Endothelial cell of umbilical vein (primary cell): Measurements from ENCODE around the gene CAPN2. TPM values are rescaled to one million over a fixed set of nuclear protein-coding genes. Genes with fewer than 3 reads are reported as not detected.

Experiments used
- BruUV-seq: library from RNA; stranded (reverse); fragments of 400-500 nt; replicated peaks from 2 replicates; lab custom pipeline; 2021; lab: Mats Ljungman, UMichigan
- CTCF ChIA-PET: fragments of 300-600, 350-600 bp; sonication (Branson Sonifier 250); formaldehyde crosslinking; loops from one replicate; lab custom pipeline; 2021; ENCODE audit warnings: antibody characterized with exemption, inconsistent platforms; lab: Charles Lee
- POLR2A ChIA-PET: fragments of 300-600, 350-600 bp; sonication (Branson Sonifier 250); formaldehyde crosslinking; loops from one replicate; lab custom pipeline; 2021; ENCODE audit warnings: antibody characterized with exemption, inconsistent platforms; lab: Charles Lee
- DNase-seq: peaks from one replicate; pipeline ENCODE4 v3.0.0-alpha.2; 2011; ENCODE audit warnings: low read depth, low spot score
- FAIRE-seq: peaks from 2 replicates; lab custom pipeline; 2011; peaks lifted over from hg19 to GRCh38; lab: Jason Lieb, UNC
- H2AFZ ChIP-seq: 2 replicates; pipeline ENCODE4 v1.6.0; 2012; ENCODE audit warnings: low read depth, low read length, control low read depth, inconsistent platforms
- H3K27ac ChIP-seq: 2 replicates; pipeline ENCODE4 v1.5.1; 2011; ENCODE audit warnings: low read depth, mild to moderate bottlenecking, control low read depth, low read length, moderate library complexity; ENCODE audit not compliant: insufficient read depth
- H3K27me3 ChIP-seq, 2 experiments: 2 replicates each; pipeline versions ENCODE4 v1.6.0 to v1.6.1; 2011; ENCODE audit warnings: low read length in 2 of 2, mixed read lengths in 1 of 2; ENCODE audit not compliant: control insufficient read depth in 2 of 2, insufficient read depth in 2 of 2
- H3K36me3 ChIP-seq, 2 experiments: 2 replicates in 1 of 2; 3 replicates in 1 of 2; pipeline ENCODE4 v1.5.1; 2011; ENCODE audit warnings: low read length in 2 of 2, mild to moderate bottlenecking in 1 of 2, moderate library complexity in 1 of 2; ENCODE audit not compliant: control insufficient read depth in 2 of 2, insufficient read depth in 2 of 2; ENCODE audit errors: extremely low read depth in 1 of 2
- H3K4me1 ChIP-seq: 3 replicates; pipeline ENCODE4 v1.5.1; 2011; ENCODE audit warnings: mild to moderate bottlenecking, low read length; ENCODE audit not compliant: control insufficient read depth, insufficient read depth; ENCODE audit errors: extremely low read depth
- H3K4me2 ChIP-seq: 2 replicates; pipeline ENCODE4 v1.6.1; 2011; ENCODE audit warnings: low read length, control low read depth, mixed read lengths; ENCODE audit not compliant: insufficient read depth
- H3K4me3 ChIP-seq, 3 experiments: fragments of 200-600 bp in 1 of 3; sonication (generic), shearing (Covaris generic) in 1 of 3; replicated peaks in 1 of 3; 2 replicates each; pipeline ENCODE4 v1.5.1; 2011 to 2016; ENCODE audit warnings: control low read depth in 3 of 3, low read length in 3 of 3, mild to moderate bottlenecking in 2 of 3, inconsistent platforms in 1 of 3, low read depth in 1 of 3, moderate library complexity in 1 of 3; ENCODE audit not compliant: insufficient read depth in 1 of 3
- H3K79me2 ChIP-seq: 2 replicates; pipeline ENCODE4 v1.6.0; 2012; ENCODE audit warnings: low read length, inconsistent platforms; ENCODE audit not compliant: control insufficient read depth, insufficient read depth
- H3K9ac ChIP-seq: replicated peaks from 2 replicates; pipeline ENCODE3; 2011; ENCODE audit warnings: low read length, control low read depth; ENCODE audit not compliant: insufficient read depth; ENCODE audit errors: extremely low read depth
- H3K9me1 ChIP-seq: replicated peaks from 3 replicates; pipeline ENCODE4 v1.6.0; 2011; ENCODE audit warnings: mild to moderate bottlenecking, low read length; ENCODE audit not compliant: control insufficient read depth, insufficient read depth; ENCODE audit errors: extremely low read depth
- H3K9me3 ChIP-seq: replicated peaks from 2 replicates; pipeline ENCODE4 v1.5.1; 2012; ENCODE audit warnings: low read length, inconsistent platforms; ENCODE audit not compliant: control insufficient read depth, insufficient read depth
- H4K20me1 ChIP-seq: replicated peaks from 2 replicates; pipeline ENCODE3; 2011; ENCODE audit warnings: mild to moderate bottlenecking, low read length; ENCODE audit not compliant: control insufficient read depth, insufficient read depth; ENCODE audit errors: extremely low read depth
- EZH2 ChIP-seq: IDR thresholded peaks from 2 replicates; pipeline ENCODE4 v1.6.1; 2012; ENCODE audit warnings: borderline replicate concordance, low read depth, mild to moderate bottlenecking, moderate library complexity, low read length, inconsistent platforms; ENCODE audit not compliant: severe bottlenecking
- FOS ChIP-seq: IDR thresholded peaks from 2 replicates; pipeline ENCODE4 v1.6.1; 2011; ENCODE audit warnings: mild to moderate bottlenecking, low read length, moderate library complexity, borderline replicate concordance; ENCODE audit not compliant: insufficient read depth
- GATA2 ChIP-seq: IDR thresholded peaks from 2 replicates; pipeline ENCODE4 v1.7.0; 2011; ENCODE audit warnings: low read depth, mild to moderate bottlenecking, moderate library complexity, mixed read lengths, low read length; ENCODE audit not compliant: insufficient read length, insufficient read depth
- JUN ChIP-seq: IDR thresholded peaks from 2 replicates; pipeline ENCODE4 v1.6.1; 2011; ENCODE audit warnings: borderline replicate concordance, low read depth; ENCODE audit not compliant: insufficient read length, insufficient read depth
- MYC ChIP-seq: IDR thresholded peaks from one replicate; pipeline ENCODE4 v1.6.1; 2011; ENCODE audit warnings: mild to moderate bottlenecking, low read depth, low read length
- POLR2A ChIP-seq: IDR thresholded peaks from 2 replicates; pipeline ENCODE4 v1.6.1; 2012; ENCODE audit warnings: low read depth, mild to moderate bottlenecking, control low read depth, low read length
- POLR2AphosphoS5 ChIP-seq: IDR thresholded peaks from 2 replicates; pipeline ENCODE4 v1.6.1; 2012; ENCODE audit warnings: low read depth, mild to moderate bottlenecking, control low read depth, low read length, moderate library complexity; ENCODE audit not compliant: insufficient read depth
- dilution Hi-C: fragments of 300-500 bp; cut with MboI; formaldehyde crosslinking; loops from one replicate; pipeline ENCODE4 v1.15.0; 2019; ENCODE audit warnings: low sequenced_read_pairs; ENCODE audit not compliant: extremely low pct_ligation_motif_present
- intact Hi-C: fragments of 100-400 bp; cut with micrococcal nuclease; formaldehyde crosslinking; loops from one replicate; pipeline ENCODE4 v1.10.0; 2022
- polyA plus RNA-seq, 4 experiments: library from polyadenylated mRNA; depleted of rRNA in 3 of 4; stranded (reverse) in 3 of 4; unstranded in 1 of 4; fragments of >200 nt; gene quantifications; 2 replicates each; pipeline versions ENCODE4 v1.2.1 to v1.2.3, GENCODE V29; 2011 to 2012; ENCODE audit warnings: missing spikeins in 1 of 4
- total RNA-seq: library from RNA; stranded (reverse); gene quantifications from 2 replicates; pipeline ENCODE4 v1.2.3, GENCODE V29; 2021
- TF ChIP-seq, protein P1 (sequence below), 2 donors: IDR thresholded peaks; 1 replicate in 1 of 2; 2 replicates in 1 of 2; pipeline ENCODE4 v1.5.1; 2011; ENCODE audit warnings: low read length in 2 of 2, mild to moderate bottlenecking in 2 of 2, moderate library complexity in 2 of 2, control low read depth in 1 of 2, inconsistent platforms in 1 of 2, low read depth in 1 of 2; ENCODE audit not compliant: insufficient read depth in 1 of 2; ENCODE audit errors: extremely low read depth in 1 of 2
- TF ChIP-seq, protein P2 (sequence below): IDR thresholded peaks from 2 replicates; pipeline ENCODE4 v1.6.1; 2011; ENCODE audit not compliant: insufficient read depth, insufficient read length

The CAPN2 gene
- total and polyA plus RNA-seq, 2 donors (not counting 3 experiments of a cell fraction or from before 2014, with no cell fraction given) = 110 to 420 TPM

GRCh38 chr1:223713546-223714420, 1.4 kb downstream of the CAPN2 start:
- Histone ChIP-seq H3K9me3 (no peaks in the 10 kb centered on the region), H3K4me3 (peak overlapping the region; percentile 85 to 97 (median 90)), H4K20me1 (no peaks in the 10 kb centered on the region), H2AFZ (no peak overlapping the region), H3K9me1 (no peaks in the 10 kb centered on the region), H3K79me2 (peaks cover 64% of the 10 kb centered on the region), H3K9ac (peak overlapping the region; percentile 88), H3K27me3 (no peaks in the 10 kb centered on the region), H3K4me2 (peak overlapping the region; percentile 94), H3K4me1 (peaks cover 62% of the 10 kb centered on the region), H3K27ac (peak overlapping the region; percentile 84), H3K36me3 (peaks cover 11 to 12% of the 10 kb centered on the region in 2 experiments)
- CTCF ChIA-PET = interaction anchor here (1.3 to 10.9 kb wide), 5 partner anchors 10 to 36 kb away, joined by 3 to 148 read pairs (median 15); no protein-coding TSS in a partner anchor
- peak; percentile 41 for DNase-seq
- intact Hi-C loops = loop anchor here (2.0 kb wide), 1 partner anchor 17 kb away; no protein-coding TSS in a partner anchor
- dilution Hi-C loops = no loop called here
- TF ChIP-seq FOS = no peak
- TF ChIP-seq POLR2AphosphoS5 = peak; percentile 26
- BruUV-seq = TSS peak; percentile 41
- no peak for FAIRE-seq
- POLR2A ChIA-PET = no interaction called here

GRCh38 chr1:223714421-223714724, 2.0 kb downstream of the CAPN2 start:
- intact Hi-C loops (loop anchor here (2.0 kb wide), 1 partner anchor 16 kb away; no protein-coding TSS in a partner anchor), dilution Hi-C loops (no loop called here)
- ChIA-PET POLR2A (no interaction called here), CTCF (interaction anchor here (1.3 to 10.9 kb wide), 2 partner anchors 9 to 35 kb away, joined by 3 to 148 read pairs; no protein-coding TSS in a partner anchor)
- H4K20me1 ChIP-seq = no peaks in the 10 kb centered on the region
- FAIRE-seq (no peak), DNase-seq (no peak)
- H3K27ac ChIP-seq = peak overlapping the region; percentile 84
- H3K9ac ChIP-seq = no peak overlapping the region
- H3K9me3 ChIP-seq = no peaks in the 10 kb centered on the region
- peaks cover 57% of the 10 kb centered on the region for H3K4me1 ChIP-seq
- H3K4me3 ChIP-seq = peak overlapping the region in 2 of 3 experiments; percentile 85 to 90
- BruUV-seq = no TSS peak
- H3K79me2 ChIP-seq = peaks cover 69% of the 10 kb centered on the region
- no peak for TF ChIP-seq POLR2A
- TF ChIP-seq FOS = no peak
- TF ChIP-seq POLR2AphosphoS5 = no peak
- TF ChIP-seq, protein P1, sequence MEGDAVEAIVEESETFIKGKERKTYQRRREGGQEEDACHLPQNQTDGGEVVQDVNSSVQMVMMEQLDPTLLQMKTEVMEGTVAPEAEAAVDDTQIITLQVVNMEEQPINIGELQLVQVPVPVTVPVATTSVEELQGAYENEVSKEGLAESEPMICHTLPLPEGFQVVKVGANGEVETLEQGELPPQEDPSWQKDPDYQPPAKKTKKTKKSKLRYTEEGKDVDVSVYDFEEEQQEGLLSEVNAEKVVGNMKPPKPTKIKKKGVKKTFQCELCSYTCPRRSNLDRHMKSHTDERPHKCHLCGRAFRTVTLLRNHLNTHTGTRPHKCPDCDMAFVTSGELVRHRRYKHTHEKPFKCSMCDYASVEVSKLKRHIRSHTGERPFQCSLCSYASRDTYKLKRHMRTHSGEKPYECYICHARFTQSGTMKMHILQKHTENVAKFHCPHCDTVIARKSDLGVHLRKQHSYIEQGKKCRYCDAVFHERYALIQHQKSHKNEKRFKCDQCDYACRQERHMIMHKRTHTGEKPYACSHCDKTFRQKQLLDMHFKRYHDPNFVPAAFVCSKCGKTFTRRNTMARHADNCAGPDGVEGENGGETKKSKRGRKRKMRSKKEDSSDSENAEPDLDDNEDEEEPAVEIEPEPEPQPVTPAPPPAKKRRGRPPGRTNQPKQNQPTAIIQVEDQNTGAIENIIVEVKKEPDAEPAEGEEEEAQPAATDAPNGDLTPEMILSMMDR (IDR thresholded peaks at IDR 0.05; ENCODE audit: extremely low read depth in 1 of 2, insufficient read depth in 1 of 2, low read depth in 1 of 2, low read length in 2 of 2) = no peak
- TF ChIP-seq, protein P2, sequence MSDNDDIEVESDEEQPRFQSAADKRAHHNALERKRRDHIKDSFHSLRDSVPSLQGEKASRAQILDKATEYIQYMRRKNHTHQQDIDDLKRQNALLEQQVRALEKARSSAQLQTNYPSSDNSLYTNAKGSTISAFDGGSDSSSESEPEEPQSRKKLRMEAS = no peak
- no peak for TF ChIP-seq JUN
- no peak for TF ChIP-seq EZH2
- no peak for TF ChIP-seq MYC
- TF ChIP-seq GATA2 = no peak
- peak overlapping the region; percentile 94 for H3K4me2 ChIP-seq
- H3K9me1 ChIP-seq = no peaks in the 10 kb centered on the region
- no peaks in the 10 kb centered on the region for H3K27me3 ChIP-seq
- H3K36me3 ChIP-seq = peaks cover 13 to 14% of the 10 kb centered on the region in 2 experiments
- no peak overlapping the region for H2AFZ ChIP-seq
